ENCODE results near the gene LRRC8D. TPM values are rescaled to one million over a fixed set of nuclear protein-coding genes. Genes with fewer than 3 reads are reported as not detected.

Gene LRRC8D
- total RNA-seq, 1 experiment from 2014 or later, result 43.3 TPM

DNA sequence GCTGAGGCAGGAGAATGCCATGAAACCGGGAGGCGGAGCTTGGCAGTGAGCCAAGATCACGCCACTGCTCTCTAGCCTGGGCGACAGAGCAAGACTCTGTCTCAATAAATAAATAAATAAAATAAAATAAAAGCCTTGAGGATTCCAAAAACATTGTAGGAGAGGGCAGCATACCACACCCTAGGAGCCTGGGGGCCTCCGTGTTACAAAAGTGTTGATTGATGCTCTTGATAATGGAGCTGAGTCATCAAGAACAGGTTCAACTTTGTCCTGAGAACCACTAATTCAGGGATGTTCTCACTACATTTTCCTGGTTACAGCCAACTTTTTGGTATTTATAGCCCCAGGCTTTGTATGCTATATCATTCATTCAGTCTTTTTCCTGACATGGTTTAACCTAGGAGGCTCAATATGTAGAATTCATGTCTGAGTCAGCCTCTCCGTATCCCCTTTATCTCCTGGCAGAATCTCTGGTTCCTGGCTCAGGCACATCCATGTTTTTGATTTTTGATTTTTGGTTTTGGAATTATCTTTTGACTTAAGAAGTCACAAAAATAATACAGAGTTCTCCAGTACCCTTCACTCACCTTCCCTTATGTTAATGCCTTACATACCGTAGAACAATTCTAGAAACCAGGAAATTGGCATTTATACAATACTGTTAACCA lies 69.4 kb downstream of the LRRC8D start:
- CTCF ChIA-PET, result no interaction called here
- H3K4me3 ChIP-seq (ENCODE audit: low read depth in 2 of 2, low read length in 2 of 2), result no peak overlapping the region
- peaks cover 5% of the 10 kb centered on the region for H3K4me1 ChIP-seq (ENCODE audit: control insufficient read depth, insufficient read depth, low read length)

DNA sequence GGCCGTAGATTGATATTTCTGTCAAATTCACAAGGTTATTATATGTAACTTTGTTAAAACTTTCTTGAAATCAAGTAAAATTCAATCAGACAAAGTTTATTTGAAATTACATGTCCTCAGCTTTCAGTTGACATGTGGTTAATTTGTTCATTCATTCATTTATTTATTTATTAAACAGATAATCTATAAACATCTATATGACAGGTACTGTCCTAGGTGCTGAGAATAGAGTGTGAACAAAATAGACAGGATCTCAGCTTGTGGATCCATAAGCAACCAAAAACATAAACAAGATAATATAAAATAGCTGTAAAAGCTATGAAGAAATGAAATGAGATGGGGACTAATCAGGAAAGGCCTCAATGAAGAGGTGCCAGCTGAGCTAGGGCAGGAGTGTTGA lies 72.0 kb downstream of the LRRC8D start:
- BruUV-seq (replicated peaks), result no TSS peak
- in situ Hi-C loops (cut with HindIII; ENCODE audit: low pct_unique_long_range_greater_than_20kb, low sequenced_read_pairs), result no loop called here

More for the DNA sequence above, 69.4 kb downstream of the LRRC8D start:
- no peaks in the 10 kb centered on the region for H3K36me3 ChIP-seq (ENCODE audit: control insufficient read depth, insufficient read depth, low read length)
- POLR2A ChIA-PET, result no interaction called here
- H3K27me3 ChIP-seq (ENCODE audit: control insufficient read depth, insufficient read depth, low read length), result no peaks in the 10 kb centered on the region
- DNase-seq (ENCODE audit: low read depth, low spot score) (no peak), ATAC-seq (peak; percentile 71)
- BruUV-seq (replicated peaks), result no TSS peak
- intact Hi-C loops (cut with micrococcal nuclease; ENCODE audit: unreplicated experiment), result no loop called here
- no peaks in the 10 kb centered on the region for H3K9me3 ChIP-seq (ENCODE audit: control insufficient read depth, insufficient read depth, low read depth, low read length)
- no peak overlapping the region for H3K27ac ChIP-seq (ENCODE audit: low read length)
- in situ Hi-C loops (cut with HindIII; ENCODE audit: low pct_unique_long_range_greater_than_20kb, low sequenced_read_pairs), result no loop called here
- TF ChIP-seq, protein P1, sequence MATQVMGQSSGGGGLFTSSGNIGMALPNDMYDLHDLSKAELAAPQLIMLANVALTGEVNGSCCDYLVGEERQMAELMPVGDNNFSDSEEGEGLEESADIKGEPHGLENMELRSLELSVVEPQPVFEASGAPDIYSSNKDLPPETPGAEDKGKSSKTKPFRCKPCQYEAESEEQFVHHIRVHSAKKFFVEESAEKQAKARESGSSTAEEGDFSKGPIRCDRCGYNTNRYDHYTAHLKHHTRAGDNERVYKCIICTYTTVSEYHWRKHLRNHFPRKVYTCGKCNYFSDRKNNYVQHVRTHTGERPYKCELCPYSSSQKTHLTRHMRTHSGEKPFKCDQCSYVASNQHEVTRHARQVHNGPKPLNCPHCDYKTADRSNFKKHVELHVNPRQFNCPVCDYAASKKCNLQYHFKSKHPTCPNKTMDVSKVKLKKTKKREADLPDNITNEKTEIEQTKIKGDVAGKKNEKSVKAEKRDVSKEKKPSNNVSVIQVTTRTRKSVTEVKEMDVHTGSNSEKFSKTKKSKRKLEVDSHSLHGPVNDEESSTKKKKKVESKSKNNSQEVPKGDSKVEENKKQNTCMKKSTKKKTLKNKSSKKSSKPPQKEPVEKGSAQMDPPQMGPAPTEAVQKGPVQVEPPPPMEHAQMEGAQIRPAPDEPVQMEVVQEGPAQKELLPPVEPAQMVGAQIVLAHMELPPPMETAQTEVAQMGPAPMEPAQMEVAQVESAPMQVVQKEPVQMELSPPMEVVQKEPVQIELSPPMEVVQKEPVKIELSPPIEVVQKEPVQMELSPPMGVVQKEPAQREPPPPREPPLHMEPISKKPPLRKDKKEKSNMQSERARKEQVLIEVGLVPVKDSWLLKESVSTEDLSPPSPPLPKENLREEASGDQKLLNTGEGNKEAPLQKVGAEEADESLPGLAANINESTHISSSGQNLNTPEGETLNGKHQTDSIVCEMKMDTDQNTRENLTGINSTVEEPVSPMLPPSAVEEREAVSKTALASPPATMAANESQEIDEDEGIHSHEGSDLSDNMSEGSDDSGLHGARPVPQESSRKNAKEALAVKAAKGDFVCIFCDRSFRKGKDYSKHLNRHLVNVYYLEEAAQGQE (IDR thresholded peaks at IDR 0.05; ENCODE audit: insufficient read depth in 1 of 2, low read depth in 2 of 2, low read length in 1 of 2), result no peak
- TF ChIP-seq CTCF (IDR thresholded peaks at IDR 0.05) (no peak), TCF7L2 (IDR thresholded peaks at IDR 0.05; ENCODE audit: low read depth, low read length) (no peak), POLR2AphosphoS5 (IDR thresholded peaks at IDR 0.05; ENCODE audit: low read depth, low read length) (no peak), SIN3A (IDR thresholded peaks at IDR 0.05; ENCODE audit: borderline replicate concordance, insufficient read depth, low read depth, low read length) (no peak)

More for the DNA sequence above, 72.0 kb downstream of the LRRC8D start:
- DNase-seq (ENCODE audit: low read depth, low spot score) (no peak), ATAC-seq (no peak)
- H3K9me3 ChIP-seq (ENCODE audit: control insufficient read depth, insufficient read depth, low read depth, low read length), result no peaks in the 10 kb centered on the region
- no peaks in the 10 kb centered on the region for H3K36me3 ChIP-seq (ENCODE audit: control insufficient read depth, insufficient read depth, low read length)
- H3K27me3 ChIP-seq (ENCODE audit: control insufficient read depth, insufficient read depth, low read length), result no peaks in the 10 kb centered on the region
- ChIA-PET CTCF (no interaction called here), POLR2A (no interaction called here)
- TF ChIP-seq, protein P1 (IDR thresholded peaks at IDR 0.05; ENCODE audit: insufficient read depth in 1 of 2, low read depth in 2 of 2, low read length in 1 of 2), result peak in 1 of 2 experiments; percentile 67; a peak in 2 of 4 replicates
- TF ChIP-seq SIN3A (IDR thresholded peaks at IDR 0.05; ENCODE audit: borderline replicate concordance, insufficient read depth, low read depth, low read length), result no peak
- H3K27ac ChIP-seq (ENCODE audit: low read length), result no peak overlapping the region
- intact Hi-C loops (cut with micrococcal nuclease; ENCODE audit: unreplicated experiment), result no loop called here
- no peaks in the 10 kb centered on the region; the same call in 1 of the 2 replicates for H3K4me1 ChIP-seq (ENCODE audit: control insufficient read depth, insufficient read depth, low read length)
- H3K4me3 ChIP-seq (ENCODE audit: low read depth in 2 of 2, low read length in 2 of 2), result no peak overlapping the region

Data from Panc1 (cell line).